Measurements from ENCODE around the gene LITAF. TPM values are rescaled to one million over a fixed set of nuclear protein-coding genes. Genes with fewer than 3 reads are reported as not detected.
"Not testable (repeated sequence)": the region's sequence is repeated elsewhere in the genome, so short reads cannot be mapped to it uniquely, and the experiment has no call there.

Gene LITAF
- total RNA-seq, 1 donor from 2014 or later = 281 TPM

GRCh38 chr16:11605891-11606290, 19.2 kb upstream of the LITAF start:
- DNase-seq = peak; percentile 37
- Histone ChIP-seq H3K27me3 (ENCODE audit: low read depth) (no peaks in the 10 kb centered on the region), H3K36me3 (no peaks in the 10 kb centered on the region), H3K9me3 (no peaks in the 10 kb centered on the region), H3K4me3 (no peak overlapping the region), H3K4me1 (peaks cover 26% of the 10 kb centered on the region), H3K27ac (no peak overlapping the region)
- intact Hi-C loops (cut with DNase I) = no loop called here
- no peak for TF ChIP-seq CTCF (IDR thresholded peaks at IDR 0.05)
- no peak for ATAC-seq

- intact Hi-C loops (cut with DNase I) = no loop called here
- H3K9me3 ChIP-seq = no peaks in the 10 kb centered on the region
- no peaks in the 10 kb centered on the region for H3K36me3 ChIP-seq
- H3K27me3 ChIP-seq (ENCODE audit: low read depth) = no peaks in the 10 kb centered on the region
- TF ChIP-seq CTCF (IDR thresholded peaks at IDR 0.05) = no peak
- peaks cover 26% of the 10 kb centered on the region for H3K4me1 ChIP-seq
- no peak overlapping the region for H3K4me3 ChIP-seq
- DNase-seq (peak; percentile 20), ATAC-seq (no peak)
- H3K27ac ChIP-seq = peak overlapping the region; percentile 44
Observed at GRCh38 chr16:11605564-11605886, 18.8 kb upstream of the LITAF start.

- H3K27me3 ChIP-seq (ENCODE audit: low read depth) = no peaks in the 10 kb centered on the region
- H3K27ac ChIP-seq = peak overlapping the region; percentile 44
- ATAC-seq = peak; percentile 81 to 85
- no peak overlapping the region for H3K4me3 ChIP-seq
- peak; percentile 58 for DNase-seq
- H3K9me3 ChIP-seq = no peaks in the 10 kb centered on the region
- no peak for TF ChIP-seq CTCF (IDR thresholded peaks at IDR 0.05)
- intact Hi-C loops (cut with DNase I) = no loop called here
- peaks cover 25% of the 10 kb centered on the region for H3K4me1 ChIP-seq
- H3K36me3 ChIP-seq = no peaks in the 10 kb centered on the region
Observed at GRCh38 chr16:11604783-11605563, 18.3 kb upstream of the LITAF start.

GRCh38 chr16:11604296-11604695, 17.6 kb upstream of the LITAF start:
- Histone ChIP-seq H3K27ac (peak overlapping the region; percentile 44), H3K4me1 (peaks cover 19% of the 10 kb centered on the region)
- intact Hi-C loops (cut with DNase I); H3K36me3 ChIP-seq; H3K27me3 ChIP-seq (ENCODE audit: low read depth); H3K9me3 ChIP-seq; H3K4me3 ChIP-seq; ATAC-seq; DNase-seq: not testable (repeated sequence)

- DNase-seq (peak; percentile 13), ATAC-seq (no peak)
- intact Hi-C loops (cut with DNase I) = no loop called here
Observed at GRCh38 chr16:11603331-11603750, 16.6 kb upstream of the LITAF start.

More at GRCh38 chr16:11603331-11603750, 16.6 kb upstream of the LITAF start:
- Histone ChIP-seq H3K27me3 (ENCODE audit: low read depth) (no peaks in the 10 kb centered on the region), H3K4me3 (no peak overlapping the region), H3K36me3 (no peaks in the 10 kb centered on the region), H3K27ac (no peak overlapping the region), H3K4me1 (peaks cover 20% of the 10 kb centered on the region), H3K9me3 (no peaks in the 10 kb centered on the region)
- TF ChIP-seq CTCF (IDR thresholded peaks at IDR 0.05) = no peak

Data from lower lobe of right lung (tissue), 2 donors.